Activated T-cell treated with anti-CD3 and anti-CD28 coated beads for 4 hours (primary cell): ENCODE results near the gene GLUD1.
"Not testable (repeated sequence)": the region's sequence is repeated elsewhere in the genome, so short reads cannot be mapped to it uniquely, and the experiment has no call there.

Experiments
- DNase-seq: peaks from one replicate; pipeline ENCODE4 v3.0.0-alpha.2; 2020

Gene GLUD1

GRCh38 chr10:87089746-87090145, 4.9 kb downstream of the GLUD1 start:
- DNase-seq, result no peak

DNA sequence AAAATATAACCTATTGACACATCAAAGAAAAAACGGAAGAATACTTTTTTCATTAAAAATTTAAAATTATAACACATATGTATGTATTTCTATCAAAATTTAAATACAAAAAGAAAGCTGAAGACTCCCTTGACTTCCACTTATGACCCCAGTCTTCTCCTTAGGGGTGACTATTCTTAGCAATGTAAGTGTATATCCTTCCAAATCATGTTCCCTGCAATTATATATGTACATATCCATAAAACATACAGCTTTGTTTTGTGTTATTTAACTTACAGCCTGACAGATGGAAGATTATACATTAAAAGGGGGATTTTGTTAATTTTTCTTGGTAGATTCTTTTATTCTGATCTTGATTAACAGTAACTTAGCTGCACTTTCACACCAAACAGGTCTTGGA, 9.1 kb downstream of the GLUD1 start:
- no peak for DNase-seq

DNA sequence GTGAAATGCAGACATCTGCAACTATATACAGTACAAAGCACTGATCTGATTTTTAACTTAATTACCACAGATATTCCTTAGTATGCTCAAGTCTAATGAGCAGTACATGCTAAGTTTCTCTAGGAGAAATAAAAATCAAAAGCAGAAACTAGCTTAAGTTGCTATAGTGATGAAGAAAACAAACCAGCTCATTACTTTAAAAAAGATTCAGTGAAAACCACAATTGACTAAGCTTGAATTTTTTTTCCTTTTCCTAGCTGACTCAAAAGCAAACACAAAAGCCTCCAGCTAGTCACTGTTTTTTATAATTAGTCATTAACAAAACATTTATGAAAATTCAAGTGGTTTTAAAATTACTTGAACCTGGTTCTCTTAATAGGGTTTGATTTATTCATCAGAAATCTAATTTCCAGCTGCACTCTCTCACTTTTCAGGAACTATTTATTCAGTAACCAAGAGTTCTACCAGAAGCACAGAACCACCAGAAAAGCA, 10.3 kb downstream of the GLUD1 start:
- DNase-seq, result not testable (repeated sequence)

GRCh38 chr10:87083576-87084290, 10.9 kb downstream of the GLUD1 start:
- not testable (repeated sequence) for DNase-seq

DNA sequence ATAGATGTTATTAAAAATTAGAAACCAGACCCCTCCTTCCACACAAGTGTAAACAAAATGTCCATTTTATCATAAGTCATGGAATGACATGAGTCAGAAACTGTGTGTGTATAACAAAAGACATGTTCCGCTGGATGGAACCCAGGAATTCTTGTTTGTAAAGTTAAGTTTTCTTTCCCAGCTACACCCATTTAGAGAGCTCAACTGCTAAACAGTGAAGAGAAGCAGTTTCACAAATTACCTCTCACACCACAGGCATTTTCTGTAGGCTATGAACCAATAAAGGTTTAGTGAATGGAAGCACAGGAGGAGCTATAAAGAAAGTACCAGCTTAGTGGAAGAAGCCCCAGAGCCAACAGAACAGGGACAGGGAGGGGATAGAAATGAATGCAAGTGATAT, 12.4 kb downstream of the GLUD1 start:
- not testable (repeated sequence) for DNase-seq

GRCh38 chr10:87081574-87081973, 13.1 kb downstream of the GLUD1 start:
- DNase-seq, result not testable (repeated sequence)

GRCh38 chr10:87080621-87081020, 14.0 kb downstream of the GLUD1 start:
- DNase-seq, result not testable (repeated sequence)

GRCh38 chr10:87079106-87079836, 15.4 kb downstream of the GLUD1 start:
- no peak for DNase-seq

DNA sequence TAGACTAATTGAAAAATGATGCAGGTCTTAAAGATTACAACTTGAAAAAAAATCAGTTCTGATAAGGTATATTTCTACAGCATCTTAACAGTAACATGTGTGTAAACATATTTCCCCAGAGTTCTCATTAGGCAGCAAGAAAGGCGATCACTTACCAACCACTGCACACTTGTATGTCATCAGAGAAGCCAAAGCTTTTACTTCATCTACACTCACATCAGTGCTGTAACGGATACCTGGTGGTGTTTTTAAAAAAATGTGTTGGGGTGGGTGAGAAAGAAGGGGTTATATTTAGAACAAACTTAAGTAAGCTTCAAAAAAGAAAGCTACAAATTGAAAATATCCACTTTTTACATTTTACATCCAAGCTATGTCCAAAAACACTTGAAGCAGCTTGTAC, 18.2 kb downstream of the GLUD1 start:
- not testable (repeated sequence) for DNase-seq

DNA sequence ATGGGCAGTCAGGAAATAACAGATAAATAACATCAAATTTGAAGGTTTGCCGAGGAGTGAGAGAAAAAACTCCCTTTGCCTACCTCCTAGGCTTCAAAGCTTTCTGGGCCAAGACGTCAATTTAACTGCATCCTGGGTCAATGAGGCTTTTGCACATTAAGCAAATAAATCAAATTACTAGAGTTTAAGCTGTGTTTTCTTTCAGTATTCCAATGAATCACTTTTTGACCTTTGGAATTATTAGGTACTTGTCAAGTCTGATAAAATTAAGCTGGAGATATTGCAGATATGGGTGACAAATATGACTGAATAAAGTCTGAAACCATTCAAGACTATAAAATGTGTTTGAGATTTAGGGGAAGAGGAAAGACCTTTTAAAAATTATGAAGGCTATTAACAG, 22.2 kb downstream of the GLUD1 start:
- DNase-seq, result no peak

- no peak for DNase-seq
These were observed 26.4 kb downstream of the GLUD1 start for GRCh38 chr10:87068281-87068680.

DNA sequence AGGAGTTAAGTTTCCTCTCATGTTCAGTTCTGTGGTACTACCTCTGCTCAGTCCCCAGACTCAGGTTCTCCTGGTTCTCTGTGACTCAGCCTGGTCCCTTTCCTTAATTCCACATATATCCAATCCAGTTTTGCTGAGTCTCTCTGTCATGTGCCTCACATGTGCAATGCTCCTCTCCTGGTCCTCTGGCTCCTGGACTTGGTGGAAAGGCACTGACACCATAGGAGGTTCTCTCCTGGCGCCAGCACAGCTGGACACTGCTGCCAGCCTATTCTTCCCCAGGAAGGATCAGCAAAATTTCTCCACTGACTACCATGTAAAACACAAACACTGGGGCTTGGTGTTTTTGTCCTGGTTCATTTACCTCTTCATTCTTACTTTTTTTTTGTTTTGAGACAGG, 27.8 kb downstream of the GLUD1 start:
- no peak for DNase-seq

DNA sequence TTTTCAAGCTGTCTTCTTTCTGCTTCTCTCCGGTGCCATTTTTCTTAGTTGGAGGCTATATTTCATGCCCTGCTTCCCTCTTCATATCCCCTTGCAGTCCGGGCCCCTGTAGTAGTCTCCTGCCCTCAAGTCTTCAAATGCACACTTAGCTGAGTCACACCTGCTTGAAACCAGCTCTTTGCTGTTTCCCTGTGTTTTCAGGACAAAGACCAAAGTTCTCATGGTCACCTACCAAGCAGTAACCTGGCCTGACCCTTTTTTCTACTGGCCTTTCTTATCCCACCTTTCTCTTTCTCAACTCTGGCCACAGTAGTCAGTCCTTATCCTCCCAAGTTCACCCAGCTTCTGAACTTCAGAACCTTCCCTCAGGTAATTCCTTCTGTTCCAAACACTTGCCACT, 28.5 kb downstream of the GLUD1 start:
- DNase-seq, result no peak

- no peak for DNase-seq
These were observed 30.0 kb downstream of the GLUD1 start for GRCh38 chr10:87064651-87065050.

DNA sequence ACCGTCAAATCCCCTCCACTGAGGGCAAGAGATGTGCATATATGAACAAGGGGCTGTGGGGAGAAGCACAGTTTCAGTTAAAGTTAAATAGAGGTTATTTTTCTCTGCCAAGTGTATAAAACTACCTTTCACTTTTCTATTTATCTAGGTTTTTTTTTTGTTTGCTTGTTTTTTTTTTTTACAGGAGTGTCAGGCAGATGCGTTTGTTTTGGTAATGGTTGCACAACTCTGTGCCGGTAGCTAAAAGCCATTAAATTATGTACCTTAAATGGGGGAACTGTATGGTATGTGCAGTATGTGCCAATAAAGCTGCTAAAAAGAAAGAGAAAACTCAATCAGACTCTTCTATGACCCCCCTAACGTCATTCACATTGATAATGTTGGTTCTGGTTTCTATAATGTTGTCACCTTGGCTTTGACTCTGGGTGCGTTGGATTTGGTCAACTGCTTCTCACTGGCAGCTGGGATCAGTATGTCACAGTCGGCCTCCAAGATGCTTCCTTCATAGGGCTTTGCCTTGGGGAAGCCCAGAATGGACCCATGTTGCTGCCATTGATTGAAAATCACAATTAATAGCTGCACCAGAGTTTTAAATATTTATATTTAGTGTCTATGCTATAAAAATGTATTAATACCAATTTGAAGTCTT, 34.2 kb downstream of the GLUD1 start:
- DNase-seq, result no peak

GRCh38 chr10:87059401-87059800, 35.2 kb downstream of the GLUD1 start:
- no peak for DNase-seq

GRCh38 chr10:87058171-87058570, 36.5 kb downstream of the GLUD1 start:
- DNase-seq, result no peak

DNA sequence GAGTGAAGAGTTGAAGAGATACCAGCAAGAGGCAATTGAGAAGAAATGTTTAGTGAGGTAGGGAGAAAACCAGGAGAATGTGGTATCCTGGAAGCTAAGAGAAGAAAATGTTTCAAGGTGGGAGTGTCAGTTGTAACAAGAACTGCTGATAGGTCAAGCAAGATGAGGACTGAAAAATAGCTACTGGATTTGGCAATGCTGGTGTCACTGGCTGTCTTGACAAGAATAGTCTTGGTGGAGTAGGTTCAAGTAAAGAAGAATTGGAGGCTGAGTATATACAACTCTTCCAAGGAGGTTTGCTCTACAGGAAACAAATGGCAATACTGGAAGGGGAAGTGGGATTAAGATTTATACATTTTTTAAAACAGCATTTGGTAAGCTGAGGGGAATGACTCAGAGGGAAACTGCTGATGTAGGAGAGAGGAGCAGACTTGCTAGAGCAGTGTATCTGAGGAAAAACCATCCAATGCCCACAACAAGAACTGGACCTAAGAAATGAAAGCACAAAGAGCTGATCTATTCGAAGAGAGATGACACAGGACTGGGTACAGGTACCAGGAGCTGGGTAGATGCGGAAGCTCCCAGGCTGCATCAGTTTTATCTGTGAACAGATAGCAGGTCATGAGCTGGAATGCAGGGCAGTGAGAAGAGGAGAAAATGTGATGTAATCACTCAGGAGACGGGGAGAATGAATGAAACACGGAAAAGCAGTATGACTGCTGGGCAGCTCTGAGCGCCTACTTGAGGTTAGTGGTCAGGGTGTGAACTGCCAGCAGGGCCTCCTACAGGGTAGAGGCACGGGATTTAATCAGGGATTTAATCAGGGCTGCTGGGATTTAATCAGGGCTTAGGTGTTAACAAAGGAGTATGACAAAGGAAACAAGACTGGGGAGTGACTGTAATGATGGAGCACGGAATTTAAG, 40.0 kb downstream of the GLUD1 start:
- DNase-seq, result no peak

- DNase-seq, result no peak
These were observed 41.0 kb downstream of the GLUD1 start for GRCh38 chr10:87053577-87054181.

- DNase-seq, result no peak
These were observed 41.5 kb downstream of the GLUD1 start for GRCh38 chr10:87053111-87053510.

GRCh38 chr10:87045434-87045938, 49.2 kb downstream of the GLUD1 start:
- DNase-seq, result no peak

DNA sequence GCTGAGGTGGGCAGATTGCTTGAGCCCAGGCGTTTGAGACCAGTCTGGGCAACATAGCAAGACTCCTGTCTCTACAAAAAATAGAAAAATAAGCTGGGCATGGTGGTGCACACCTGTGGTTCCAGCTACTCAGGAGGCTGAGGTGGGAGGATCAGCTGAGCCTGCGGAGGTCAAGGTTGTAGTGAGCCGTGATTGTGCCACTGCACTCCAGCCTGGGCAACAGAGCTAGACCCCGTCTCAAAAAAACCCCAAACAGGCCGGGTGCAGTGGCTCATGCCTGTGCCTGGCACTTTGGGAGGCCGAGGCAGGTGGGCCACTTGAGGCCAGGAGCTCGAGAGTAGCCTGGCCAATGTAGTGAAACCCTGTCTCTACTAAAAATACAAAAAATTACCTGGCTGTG, 51.1 kb downstream of the GLUD1 start:
- not testable (repeated sequence) for DNase-seq
